ENCODE measurements around the gene PPP1R13B.

PPP1R13B gene

GRCh38 chr14:103762541-103762940 lies 84.8 kb downstream of the PPP1R13B start:
- Histone ChIP-seq H3K4me3 (no peak overlapping the region), H3K27me3 (no peaks in the 10 kb centered on the region), H3K36me3 (peaks cover 0 to 8% (median 8%) of the 10 kb centered on the region in 3 donors), H3K9me3 (no peaks in the 10 kb centered on the region), H3K27ac (no peak overlapping the region), H3K4me1 (no peaks in the 10 kb centered on the region)
- DNase-seq, result no peak
- intact Hi-C loops (cut with DNase I; ENCODE audit: low total_unique reads), result no loop called here
- TF ChIP-seq, protein P1, sequence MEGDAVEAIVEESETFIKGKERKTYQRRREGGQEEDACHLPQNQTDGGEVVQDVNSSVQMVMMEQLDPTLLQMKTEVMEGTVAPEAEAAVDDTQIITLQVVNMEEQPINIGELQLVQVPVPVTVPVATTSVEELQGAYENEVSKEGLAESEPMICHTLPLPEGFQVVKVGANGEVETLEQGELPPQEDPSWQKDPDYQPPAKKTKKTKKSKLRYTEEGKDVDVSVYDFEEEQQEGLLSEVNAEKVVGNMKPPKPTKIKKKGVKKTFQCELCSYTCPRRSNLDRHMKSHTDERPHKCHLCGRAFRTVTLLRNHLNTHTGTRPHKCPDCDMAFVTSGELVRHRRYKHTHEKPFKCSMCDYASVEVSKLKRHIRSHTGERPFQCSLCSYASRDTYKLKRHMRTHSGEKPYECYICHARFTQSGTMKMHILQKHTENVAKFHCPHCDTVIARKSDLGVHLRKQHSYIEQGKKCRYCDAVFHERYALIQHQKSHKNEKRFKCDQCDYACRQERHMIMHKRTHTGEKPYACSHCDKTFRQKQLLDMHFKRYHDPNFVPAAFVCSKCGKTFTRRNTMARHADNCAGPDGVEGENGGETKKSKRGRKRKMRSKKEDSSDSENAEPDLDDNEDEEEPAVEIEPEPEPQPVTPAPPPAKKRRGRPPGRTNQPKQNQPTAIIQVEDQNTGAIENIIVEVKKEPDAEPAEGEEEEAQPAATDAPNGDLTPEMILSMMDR (IDR thresholded peaks at IDR 0.05), result no peak

- intact Hi-C loops (cut with DNase I; ENCODE audit: low total_unique reads), result no loop called here
- no peak for DNase-seq
- H3K9me3 ChIP-seq, result no peaks in the 10 kb centered on the region
- H3K36me3 ChIP-seq, result peaks cover 0 to 8% (median 8%) of the 10 kb centered on the region in 3 donors
- no peak overlapping the region for H3K4me3 ChIP-seq
- H3K4me1 ChIP-seq, result no peaks in the 10 kb centered on the region
- TF ChIP-seq, protein P1 (IDR thresholded peaks at IDR 0.05), result no peak
- H3K27ac ChIP-seq, result no peak overlapping the region
- no peaks in the 10 kb centered on the region for H3K27me3 ChIP-seq
These were observed 85.3 kb downstream of the PPP1R13B start for GRCh38 chr14:103762036-103762435.

GRCh38 chr14:103758059-103758776 lies 89.2 kb downstream of the PPP1R13B start:
- Histone ChIP-seq H3K36me3 (peaks cover 0 to 6% (median 0%) of the 10 kb centered on the region in 3 donors), H3K9me3 (no peaks in the 10 kb centered on the region), H3K27me3 (no peaks in the 10 kb centered on the region), H3K27ac (no peak overlapping the region), H3K4me1 (no peaks in the 10 kb centered on the region), H3K4me3 (no peak overlapping the region)
- DNase-seq, result no peak
- TF ChIP-seq, protein P1 (IDR thresholded peaks at IDR 0.05), result no peak
- intact Hi-C loops (cut with DNase I; ENCODE audit: low total_unique reads), result no loop called here

DNA sequence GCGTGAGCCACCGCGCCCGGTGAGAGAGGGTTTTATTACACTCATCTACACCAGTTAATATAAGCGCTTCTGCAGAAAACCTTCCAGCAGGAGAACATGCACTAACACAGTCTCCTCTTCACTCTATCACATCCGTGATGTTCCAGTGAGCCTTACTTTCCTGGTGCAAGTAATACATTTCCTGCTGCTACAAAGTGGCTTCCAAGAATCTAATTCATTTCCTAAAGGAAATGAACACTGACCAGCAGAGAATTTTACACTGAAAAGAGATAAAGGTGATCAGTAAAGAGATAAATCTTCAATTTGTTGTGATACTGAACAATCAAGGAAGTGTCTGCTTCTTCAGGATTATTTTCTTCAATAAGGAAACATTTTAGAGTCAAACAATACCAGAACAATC lies 92.3 kb downstream of the PPP1R13B start:
- Histone ChIP-seq H3K4me1 (no peaks in the 10 kb centered on the region), H3K27me3 (no peaks in the 10 kb centered on the region), H3K9me3 (no peaks in the 10 kb centered on the region), H3K36me3 (peaks cover 0 to 24% (median 0%) of the 10 kb centered on the region in 3 donors), H3K27ac (no peak overlapping the region), H3K4me3 (no peak overlapping the region)
- DNase-seq, result no peak
- TF ChIP-seq, protein P1 (IDR thresholded peaks at IDR 0.05), result no peak
- intact Hi-C loops (cut with DNase I; ENCODE audit: low total_unique reads), result no loop called here

- H3K9me3 ChIP-seq, result no peaks in the 10 kb centered on the region
- no peaks in the 10 kb centered on the region for H3K27me3 ChIP-seq
- no peak overlapping the region for H3K27ac ChIP-seq
- no peaks in the 10 kb centered on the region for H3K4me1 ChIP-seq
- intact Hi-C loops (cut with DNase I; ENCODE audit: low total_unique reads), result no loop called here
- H3K36me3 ChIP-seq, result peaks cover 0 to 36% (median 7%) of the 10 kb centered on the region in 3 donors
- TF ChIP-seq, protein P1 (IDR thresholded peaks at IDR 0.05), result no peak
- no peak overlapping the region for H3K4me3 ChIP-seq
- DNase-seq, result no peak
These were observed 93.6 kb downstream of the PPP1R13B start for GRCh38 chr14:103753774-103754173.

Measured in tibial artery (tissue), 4 donors.